GM06990 (cell line): Measurements from ENCODE around the gene PADI6.

Experiments
- DNase-seq: peaks from one replicate; pipeline ENCODE4 v3.0.0-alpha.2; 2011; ENCODE audit not compliant: insufficient read length; ENCODE audit errors: extremely low read depth
- H3K27me3 ChIP-seq: replicated peaks from 2 replicates; pipeline ENCODE4 v1.6.0; 2011; ENCODE audit warnings: low read length; ENCODE audit not compliant: control insufficient read depth, insufficient read depth
- H3K36me3 ChIP-seq: 2 replicates; pipeline ENCODE4 v1.5.1; 2011; ENCODE audit warnings: low read length; ENCODE audit not compliant: control insufficient read depth, insufficient read depth
- H3K4me3 ChIP-seq: replicated peaks from 2 replicates; pipeline ENCODE4 v1.5.1; 2011; ENCODE audit warnings: low read depth, mild to moderate bottlenecking, control low read depth, low read length
- CTCF ChIP-seq: IDR thresholded peaks from 2 replicates; pipeline ENCODE4 v1.5.1; 2011; ENCODE audit warnings: low read length, control low read depth, mild to moderate bottlenecking, inconsistent platforms; ENCODE audit not compliant: insufficient read depth, poor library complexity, severe bottlenecking

PADI6 gene

GRCh38 chr1:17371896-17372295, at the start of gene PADI6:
PADI6 (plus strand) TSS chr1:17372196; CDS start chr1:17372246, 50 bp downstream.
- peaks cover 1% of the 10 kb centered on the region for H3K27me3 ChIP-seq
- no peak within 1 kb of the TSS for H3K4me3 ChIP-seq
- no peak for TF ChIP-seq CTCF
- H3K36me3 ChIP-seq, result no peaks in the 10 kb centered on the region
- no peak for DNase-seq

- H3K4me3 ChIP-seq, result no peak overlapping the region
- no peak for DNase-seq
- TF ChIP-seq CTCF, result no peak
- H3K27me3 ChIP-seq, result peaks cover 2% of the 10 kb centered on the region
- H3K36me3 ChIP-seq, result no peaks in the 10 kb centered on the region
Measured at GRCh38 chr1:17328855-17329254, 43.1 kb upstream of the PADI6 start.

DNA sequence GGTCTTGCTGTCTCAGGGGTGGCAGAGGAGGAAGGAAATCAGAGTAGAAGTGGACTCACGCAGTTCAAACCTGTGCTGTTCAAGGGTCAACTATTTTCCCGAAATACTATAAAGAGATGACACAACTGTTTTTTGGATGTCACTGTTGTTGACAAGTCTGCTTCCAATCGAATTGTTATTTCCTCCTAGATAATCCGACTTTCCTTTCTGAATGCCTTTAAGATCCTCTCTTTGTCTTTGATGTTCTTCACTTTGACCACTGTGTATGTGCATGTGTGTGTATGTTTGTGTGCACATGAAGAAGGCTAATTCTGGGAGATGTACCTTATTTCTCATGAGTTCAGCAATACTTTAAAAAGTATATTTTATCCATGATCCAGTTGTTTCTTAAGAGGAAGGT, 42.4 kb upstream of the PADI6 start:
- H3K4me3 ChIP-seq, result no peak overlapping the region
- peaks cover 2% of the 10 kb centered on the region for H3K27me3 ChIP-seq
- no peaks in the 10 kb centered on the region for H3K36me3 ChIP-seq
- DNase-seq, result no peak
- TF ChIP-seq CTCF, result no peak

- Histone ChIP-seq H3K27me3 (peaks cover 2% of the 10 kb centered on the region), H3K36me3 (no peaks in the 10 kb centered on the region), H3K4me3 (no peak overlapping the region)
- no peak for TF ChIP-seq CTCF
- no peak for DNase-seq
Measured at GRCh38 chr1:17330856-17331255, 41.1 kb upstream of the PADI6 start.

GRCh38 chr1:17333081-17333480, 38.9 kb upstream of the PADI6 start:
- TF ChIP-seq CTCF, result no peak
- Histone ChIP-seq H3K36me3 (no peaks in the 10 kb centered on the region), H3K4me3 (no peak overlapping the region), H3K27me3 (peaks cover 2% of the 10 kb centered on the region)
- no peak for DNase-seq
